Measurements from ENCODE around the gene NKRF.

- TF ChIP-seq NFRKB (IDR thresholded peaks at IDR 0.05) = no peak
- no peak for TF ChIP-seq HDGF (IDR thresholded peaks at IDR 0.05; ENCODE audit: borderline replicate concordance)
- TF ChIP-seq PKNOX1 (IDR thresholded peaks at IDR 0.05) = no peak
- TF ChIP-seq LEF1 (IDR thresholded peaks at IDR 0.05; ENCODE audit: borderline replicate concordance) = no peak
- no peak for TF ChIP-seq ZNF384 (IDR thresholded peaks at IDR 0.05)
- no peak for TF ChIP-seq SUZ12 (IDR thresholded peaks at IDR 0.05)
Measured at GRCh38 chrX:119635799-119636198, 29.6 kb upstream of the NKRF start.

Data from HEK293T (cell line).